HG03159 (cell line): Measurements from ENCODE around the gene SEPTIN7.

Experiments used
- ATAC-seq: cut with Tn5 transposase; IDR thresholded peaks from one replicate; pipeline ENCODE4 v1.9.1; 2021; ENCODE audit warnings: mild to moderate bottlenecking, moderate library complexity; ENCODE audit not compliant: unreplicated experiment

The SEPTIN7 gene

GRCh38 chr7:35785250-35785649 is 15.6 kb upstream of the SEPTIN7 start:
- ATAC-seq = no peak

- no peak for ATAC-seq
Observed at GRCh38 chr7:35787925-35788324, 12.9 kb upstream of the SEPTIN7 start.

GRCh38 chr7:35792472-35792871 is 8.4 kb upstream of the SEPTIN7 start:
- no peak for ATAC-seq

GRCh38 chr7:35792873-35793489 is 7.9 kb upstream of the SEPTIN7 start:
- no peak for ATAC-seq

- ATAC-seq = no peak
Observed at GRCh38 chr7:35797311-35797710, 3.5 kb upstream of the SEPTIN7 start.

- peak; percentile 60 for ATAC-seq
Observed at GRCh38 chr7:35799846-35800717, 775 bp upstream of the SEPTIN7 start.

GRCh38 chr7:35801392-35802101 is 690 bp downstream of the SEPTIN7 start:
- peak; percentile 31 for ATAC-seq

GRCh38 chr7:35802102-35802466 is 1.2 kb downstream of the SEPTIN7 start:
- ATAC-seq = no peak

- ATAC-seq = no peak
Observed at GRCh38 chr7:35802649-35803048, 1.8 kb downstream of the SEPTIN7 start.

GRCh38 chr7:35804231-35804970 is 3.5 kb downstream of the SEPTIN7 start:
- ATAC-seq = no peak

- ATAC-seq = no peak
Observed at GRCh38 chr7:35805876-35806275, 5.0 kb downstream of the SEPTIN7 start.

GRCh38 chr7:35816514-35816913 is 15.7 kb downstream of the SEPTIN7 start:
- ATAC-seq = no peak

- no peak for ATAC-seq
Observed at GRCh38 chr7:35817181-35817580, 16.3 kb downstream of the SEPTIN7 start.

- no peak for ATAC-seq
Observed at GRCh38 chr7:35817930-35818329, 17.1 kb downstream of the SEPTIN7 start.

- no peak for ATAC-seq
Observed at GRCh38 chr7:35818513-35818912, 17.7 kb downstream of the SEPTIN7 start.

GRCh38 chr7:35819310-35819709 is 18.5 kb downstream of the SEPTIN7 start:
- ATAC-seq = no peak

- ATAC-seq = no peak
Observed at GRCh38 chr7:35819954-35820703, 19.3 kb downstream of the SEPTIN7 start.

GRCh38 chr7:35820858-35821257 is 20.0 kb downstream of the SEPTIN7 start:
- no peak for ATAC-seq

- ATAC-seq = no peak
Observed at GRCh38 chr7:35823440-35823839, 22.6 kb downstream of the SEPTIN7 start.

GRCh38 chr7:35825974-35826373 is 25.1 kb downstream of the SEPTIN7 start:
- no peak for ATAC-seq
